SH-SY5Y (cell line): ENCODE results near the gene IKZF4.

ENCODE experiments used
- GATA2 ChIP-seq: IDR thresholded peaks from 2 replicates; pipeline ENCODE4 v1.6.1; 2011; ENCODE audit warnings: mild to moderate bottlenecking, low read depth, low read length
- GATA3 ChIP-seq: IDR thresholded peaks from 2 replicates; pipeline ENCODE4 v1.6.1; 2011; ENCODE audit warnings: low read depth, mild to moderate bottlenecking, low read length, moderate library complexity

- TF ChIP-seq GATA2 (no peak), GATA3 (no peak)
Observed at GRCh38 chr12:55973599-55974307, 47.1 kb upstream of the IKZF4 start, which contains the start of gene RAB5B.
